ENCODE data around the gene UBA1. TPM values are rescaled to one million over a fixed set of nuclear protein-coding genes. Genes with fewer than 3 reads are reported as not detected.

The UBA1 gene
- total RNA-seq, 1 experiment from 2014 or later, result 275 TPM

DNA sequence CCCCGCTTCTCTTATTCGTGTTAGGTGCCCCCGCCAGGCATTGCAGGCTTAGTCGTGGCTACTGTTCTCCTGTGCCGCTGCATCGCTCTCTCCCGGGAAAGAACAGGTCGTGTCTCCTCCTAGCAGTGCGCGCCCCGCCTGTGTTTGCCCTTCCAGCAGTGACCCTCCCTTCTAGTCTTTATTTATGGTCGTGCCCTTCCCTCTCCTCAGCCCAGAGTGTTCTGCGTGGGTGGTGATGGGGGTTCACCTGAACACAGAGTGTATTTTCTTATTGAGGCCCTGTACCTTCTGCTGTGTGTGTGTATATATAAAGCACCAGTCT, 54.3 kb downstream of the UBA1 start:
- Histone ChIP-seq H3K27ac (ENCODE audit: low read depth, low read length) (no peak overlapping the region), H3K4me2 (ENCODE audit: low read length) (no peak overlapping the region), H3K27me3 (ENCODE audit: insufficient read depth, low read length) (no peaks in the 10 kb centered on the region), H4K20me1 (ENCODE audit: insufficient read depth) (no peaks in the 10 kb centered on the region), H3K79me2 (ENCODE audit: insufficient read depth, low read length) (no peaks in the 10 kb centered on the region), H3K4me1 (ENCODE audit: control insufficient read depth in 1 of 2, insufficient read depth in 2 of 2, low read length in 2 of 2) (no peaks in the 10 kb centered on the region), H3K4me3 (replicated peaks in 1 of 2; ENCODE audit: low read depth in 1 of 2, low read length in 2 of 2) (no peak overlapping the region), H3K9me2 (ENCODE audit: insufficient read depth) (no peaks in the 10 kb centered on the region), H2AFZ (ENCODE audit: low read depth, low read length, poor library complexity, severe bottlenecking) (no peak overlapping the region), H3K9ac (ENCODE audit: low read length) (no peak overlapping the region), H3K36me3 (ENCODE audit: control insufficient read depth in 1 of 2, insufficient read depth in 2 of 2, low read length in 2 of 2) (no peaks in the 10 kb centered on the region), H3K9me3 (ENCODE audit: control insufficient read depth in 1 of 2, insufficient read depth in 1 of 2, low read depth in 1 of 2, low read length in 2 of 2) (no peaks in the 10 kb centered on the region)
- ATAC-seq, result no peak
- ChIA-PET POLR2A (no interaction called here), RAD21 (ENCODE audit: low non-redundant PET in 1 of 2, low total read pairs in 2 of 2, uncharacterized antibody in 2 of 2, unreplicated experiment in 2 of 2) (no interaction called here), CTCF (no interaction called here)
- TF ChIP-seq SIN3A (IDR thresholded peaks at IDR 0.05; ENCODE audit: low read depth), result no peak
- TF ChIP-seq POLR2A (IDR thresholded peaks at IDR 0.05; ENCODE audit: borderline replicate concordance, extremely low read depth, insufficient read depth, insufficient read length), result no peak
- TF ChIP-seq YY1 (IDR thresholded peaks at IDR 0.05; ENCODE audit: extremely low read depth, insufficient replicate concordance, low read depth, low read length), result no peak
- TF ChIP-seq SRF (IDR thresholded peaks at IDR 0.05; ENCODE audit: low read depth), result no peak
- no peak for TF ChIP-seq EGR1 (IDR thresholded peaks at IDR 0.05; ENCODE audit: low read depth)
- no peak for TF ChIP-seq JUND (IDR thresholded peaks at IDR 0.05)
- no peak for TF ChIP-seq SP1 (IDR thresholded peaks at IDR 0.05; ENCODE audit: low read depth)
- no peak for TF ChIP-seq CEBPB (IDR thresholded peaks at IDR 0.05; ENCODE audit: low read depth)
- TF ChIP-seq, protein P1, sequence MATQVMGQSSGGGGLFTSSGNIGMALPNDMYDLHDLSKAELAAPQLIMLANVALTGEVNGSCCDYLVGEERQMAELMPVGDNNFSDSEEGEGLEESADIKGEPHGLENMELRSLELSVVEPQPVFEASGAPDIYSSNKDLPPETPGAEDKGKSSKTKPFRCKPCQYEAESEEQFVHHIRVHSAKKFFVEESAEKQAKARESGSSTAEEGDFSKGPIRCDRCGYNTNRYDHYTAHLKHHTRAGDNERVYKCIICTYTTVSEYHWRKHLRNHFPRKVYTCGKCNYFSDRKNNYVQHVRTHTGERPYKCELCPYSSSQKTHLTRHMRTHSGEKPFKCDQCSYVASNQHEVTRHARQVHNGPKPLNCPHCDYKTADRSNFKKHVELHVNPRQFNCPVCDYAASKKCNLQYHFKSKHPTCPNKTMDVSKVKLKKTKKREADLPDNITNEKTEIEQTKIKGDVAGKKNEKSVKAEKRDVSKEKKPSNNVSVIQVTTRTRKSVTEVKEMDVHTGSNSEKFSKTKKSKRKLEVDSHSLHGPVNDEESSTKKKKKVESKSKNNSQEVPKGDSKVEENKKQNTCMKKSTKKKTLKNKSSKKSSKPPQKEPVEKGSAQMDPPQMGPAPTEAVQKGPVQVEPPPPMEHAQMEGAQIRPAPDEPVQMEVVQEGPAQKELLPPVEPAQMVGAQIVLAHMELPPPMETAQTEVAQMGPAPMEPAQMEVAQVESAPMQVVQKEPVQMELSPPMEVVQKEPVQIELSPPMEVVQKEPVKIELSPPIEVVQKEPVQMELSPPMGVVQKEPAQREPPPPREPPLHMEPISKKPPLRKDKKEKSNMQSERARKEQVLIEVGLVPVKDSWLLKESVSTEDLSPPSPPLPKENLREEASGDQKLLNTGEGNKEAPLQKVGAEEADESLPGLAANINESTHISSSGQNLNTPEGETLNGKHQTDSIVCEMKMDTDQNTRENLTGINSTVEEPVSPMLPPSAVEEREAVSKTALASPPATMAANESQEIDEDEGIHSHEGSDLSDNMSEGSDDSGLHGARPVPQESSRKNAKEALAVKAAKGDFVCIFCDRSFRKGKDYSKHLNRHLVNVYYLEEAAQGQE (IDR thresholded peaks at IDR 0.05; ENCODE audit: low read depth), result no peak
- TF ChIP-seq, protein P2, sequence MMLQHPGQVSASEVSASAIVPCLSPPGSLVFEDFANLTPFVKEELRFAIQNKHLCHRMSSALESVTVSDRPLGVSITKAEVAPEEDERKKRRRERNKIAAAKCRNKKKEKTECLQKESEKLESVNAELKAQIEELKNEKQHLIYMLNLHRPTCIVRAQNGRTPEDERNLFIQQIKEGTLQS (IDR thresholded peaks at IDR 0.05), result no peak
- no peak for TF ChIP-seq ELF1 (IDR thresholded peaks at IDR 0.05; ENCODE audit: borderline replicate concordance, low read depth)
- TF ChIP-seq, protein P3, sequence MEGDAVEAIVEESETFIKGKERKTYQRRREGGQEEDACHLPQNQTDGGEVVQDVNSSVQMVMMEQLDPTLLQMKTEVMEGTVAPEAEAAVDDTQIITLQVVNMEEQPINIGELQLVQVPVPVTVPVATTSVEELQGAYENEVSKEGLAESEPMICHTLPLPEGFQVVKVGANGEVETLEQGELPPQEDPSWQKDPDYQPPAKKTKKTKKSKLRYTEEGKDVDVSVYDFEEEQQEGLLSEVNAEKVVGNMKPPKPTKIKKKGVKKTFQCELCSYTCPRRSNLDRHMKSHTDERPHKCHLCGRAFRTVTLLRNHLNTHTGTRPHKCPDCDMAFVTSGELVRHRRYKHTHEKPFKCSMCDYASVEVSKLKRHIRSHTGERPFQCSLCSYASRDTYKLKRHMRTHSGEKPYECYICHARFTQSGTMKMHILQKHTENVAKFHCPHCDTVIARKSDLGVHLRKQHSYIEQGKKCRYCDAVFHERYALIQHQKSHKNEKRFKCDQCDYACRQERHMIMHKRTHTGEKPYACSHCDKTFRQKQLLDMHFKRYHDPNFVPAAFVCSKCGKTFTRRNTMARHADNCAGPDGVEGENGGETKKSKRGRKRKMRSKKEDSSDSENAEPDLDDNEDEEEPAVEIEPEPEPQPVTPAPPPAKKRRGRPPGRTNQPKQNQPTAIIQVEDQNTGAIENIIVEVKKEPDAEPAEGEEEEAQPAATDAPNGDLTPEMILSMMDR (IDR thresholded peaks at IDR 0.05 in 2 of 3, conservative IDR thresholded peaks at IDR 0.05 in 1 of 3; ENCODE audit: borderline replicate concordance in 1 of 3, insufficient read depth in 1 of 3, low read depth in 2 of 3, low read length in 2 of 3), result no peak
- TF ChIP-seq, protein P4, sequence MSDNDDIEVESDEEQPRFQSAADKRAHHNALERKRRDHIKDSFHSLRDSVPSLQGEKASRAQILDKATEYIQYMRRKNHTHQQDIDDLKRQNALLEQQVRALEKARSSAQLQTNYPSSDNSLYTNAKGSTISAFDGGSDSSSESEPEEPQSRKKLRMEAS (IDR thresholded peaks at IDR 0.05), result no peak
- TF ChIP-seq TCF7L2 (IDR thresholded peaks at IDR 0.05; ENCODE audit: borderline replicate concordance, extremely low read depth, insufficient read depth, insufficient read length), result no peak
- no peak for TF ChIP-seq CBX3 (IDR thresholded peaks at IDR 0.05; ENCODE audit: low read depth)
- TF ChIP-seq FOSL1 (IDR thresholded peaks at IDR 0.05; ENCODE audit: low read depth), result no peak
- no peak for TF ChIP-seq POLR2AphosphoS5 (IDR thresholded peaks at IDR 0.05; ENCODE audit: low read depth, low read length)
- intact Hi-C loops (cut with micrococcal nuclease), result no loop called here
- no peak for DNase-seq (ENCODE audit: low read depth, low spot score)
- BruUV-seq (replicated peaks), result no TSS peak
